ENCODE data around the gene RNF225.
"Not testable (repeated sequence)": the region's sequence is repeated elsewhere in the genome, so short reads cannot be mapped to it uniquely, and the experiment has no call there.

RNF225 gene

DNA sequence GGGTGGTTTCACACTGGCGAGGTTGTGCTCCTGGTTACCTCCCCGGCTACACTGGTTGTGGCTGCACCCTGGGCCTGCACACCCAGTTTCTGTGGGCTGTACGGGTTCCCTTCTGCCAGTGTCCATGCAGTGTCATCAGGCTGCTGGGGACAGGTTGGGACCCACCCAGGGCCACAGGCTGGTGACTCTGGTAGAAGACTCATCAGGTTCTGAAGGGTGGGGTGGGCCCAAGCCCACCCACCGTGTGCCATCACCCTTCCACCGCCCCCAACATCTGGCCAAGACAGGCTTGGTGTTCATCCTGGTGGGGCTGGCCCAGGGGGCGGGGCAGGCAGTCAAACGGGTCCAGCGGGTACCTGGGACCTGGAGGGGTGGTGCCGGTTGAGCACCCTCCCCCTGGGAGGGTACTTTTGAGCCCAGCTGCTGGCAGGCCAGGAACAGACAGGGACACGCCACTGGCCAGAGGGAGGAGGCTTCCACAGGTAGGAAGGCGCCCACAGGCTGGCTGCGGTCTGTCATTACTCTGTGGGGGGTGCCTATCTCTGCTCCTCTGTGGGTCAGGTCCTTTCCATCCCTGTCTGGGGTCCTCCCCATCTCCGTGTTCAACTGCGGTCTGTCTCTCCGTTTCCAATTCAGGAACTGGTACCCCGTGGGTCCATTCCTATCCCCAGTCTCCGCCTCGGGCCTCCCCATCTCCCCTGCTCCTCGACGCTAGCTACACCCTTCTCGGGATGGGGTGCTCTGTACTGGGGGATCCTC is at the start of gene RNF225:
Gene RNF225 (plus strand): TSS at position 437 of the 759 bp plus-strand sequence. CDS start 434 bp downstream, outside the sequence.
- H3K27me3 Mint-ChIP-seq, result no peaks in the 10 kb centered on the region
- H3K4me1 Mint-ChIP-seq, result peaks cover 19% of the 10 kb centered on the region
- no peak for ATAC-seq (replicated peaks; ENCODE audit: extremely low read depth, poor library complexity, severe bottlenecking)
- peaks cover 39% of the 10 kb centered on the region for H3K36me3 Mint-ChIP-seq (ENCODE audit: insufficient read depth)
- H3K27ac Mint-ChIP-seq (ENCODE audit: low read depth), result no peak within 1 kb of the TSS
- H3K9me3 Mint-ChIP-seq, result no peaks in the 10 kb centered on the region
- DNase-seq (ENCODE audit: low spot score in 2 of 2), result no peak
- no peak within 1 kb of the TSS for H3K4me3 Mint-ChIP-seq

DNA sequence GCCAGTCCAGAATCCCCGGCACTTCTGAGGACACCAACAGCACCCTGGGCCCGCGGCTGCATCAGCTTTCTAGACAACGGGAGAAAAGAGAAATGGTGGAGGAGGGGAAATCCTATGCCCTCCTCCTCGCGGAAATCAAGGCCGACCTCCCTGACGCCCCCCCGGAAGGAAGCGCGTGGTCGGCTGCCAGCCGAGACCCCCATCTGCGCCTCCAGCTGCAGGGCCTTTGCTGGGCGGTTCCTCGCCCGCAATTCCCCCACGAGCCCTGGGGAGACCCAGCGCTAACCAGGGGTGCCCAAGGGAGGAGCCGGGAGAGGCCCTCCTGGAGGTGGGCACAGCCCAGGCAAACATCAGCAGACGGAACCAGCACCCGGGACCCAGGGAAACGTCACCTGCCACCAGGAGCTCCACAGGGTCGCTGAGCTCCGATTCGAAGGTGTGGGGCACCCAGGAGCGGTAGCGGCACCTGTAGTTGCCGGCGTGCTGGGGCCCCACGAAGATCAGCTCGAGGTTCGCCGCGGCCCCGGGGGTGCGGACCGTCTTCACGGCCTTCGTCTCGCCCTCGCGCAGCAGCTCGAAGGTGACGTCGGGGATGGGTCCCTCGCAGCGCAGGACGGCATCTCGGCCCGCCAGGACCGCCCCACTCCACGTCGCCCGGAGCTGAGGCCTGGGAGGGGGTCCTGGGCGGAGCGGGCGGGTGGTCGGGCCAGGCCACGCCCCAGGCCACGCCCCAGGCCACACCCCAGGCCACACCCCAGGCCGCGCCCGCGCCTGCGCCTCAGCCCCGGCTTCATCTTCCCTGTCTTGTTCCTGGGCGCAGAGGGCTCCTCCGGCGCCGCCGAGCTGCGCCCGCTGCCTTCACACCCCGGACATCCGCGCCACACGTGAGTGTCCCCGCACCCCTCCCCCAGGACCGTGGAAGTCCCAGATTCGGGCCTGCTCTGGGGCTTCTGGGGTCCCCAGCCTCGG is 48.2 kb upstream of the RNF225 start:
- Mint-ChIP-seq H3K27me3 (no peaks in the 10 kb centered on the region), H3K4me3 (peak overlapping the region; percentile 86), H3K4me1 (peaks cover 24% of the 10 kb centered on the region), H3K9me3 (no peaks in the 10 kb centered on the region), H3K36me3 (ENCODE audit: insufficient read depth) (peaks cover 4% of the 10 kb centered on the region), H3K27ac (ENCODE audit: low read depth) (peak overlapping the region; percentile 91)
- ATAC-seq (replicated peaks; ENCODE audit: extremely low read depth, poor library complexity, severe bottlenecking), result peak; percentile 85
- peak; percentile 37 to 49 for DNase-seq (ENCODE audit: low spot score in 2 of 2)

DNA sequence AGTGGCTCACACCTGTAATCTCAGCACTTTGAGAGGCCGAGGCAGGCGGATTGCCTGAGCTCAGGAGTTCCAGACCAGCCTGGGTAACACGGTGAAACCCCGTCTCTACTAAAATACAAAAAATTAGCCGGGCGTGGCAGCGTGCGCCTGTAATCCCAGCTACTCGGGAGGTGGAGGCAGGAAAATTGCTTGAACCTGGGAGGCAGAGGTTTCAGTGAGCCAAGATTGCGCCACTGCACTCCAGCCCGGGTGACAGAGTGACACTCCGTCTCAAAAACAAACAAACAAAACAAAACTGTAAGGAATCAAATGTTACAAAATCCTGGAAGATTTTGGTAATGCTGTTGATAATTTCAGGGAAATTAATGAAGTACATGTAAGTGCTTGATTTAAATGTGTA is 47.4 kb upstream of the RNF225 start:
- H3K4me1 Mint-ChIP-seq, result peaks cover 24% of the 10 kb centered on the region
- peak overlapping the region; percentile 91 for H3K27ac Mint-ChIP-seq (ENCODE audit: low read depth)
- peak overlapping the region; percentile 86 for H3K4me3 Mint-ChIP-seq
- ATAC-seq (replicated peaks; ENCODE audit: extremely low read depth, poor library complexity, severe bottlenecking), result peak; percentile 6
- H3K36me3 Mint-ChIP-seq (ENCODE audit: insufficient read depth); DNase-seq (ENCODE audit: low spot score in 2 of 2); H3K27me3 Mint-ChIP-seq; H3K9me3 Mint-ChIP-seq: not testable (repeated sequence)

DNA sequence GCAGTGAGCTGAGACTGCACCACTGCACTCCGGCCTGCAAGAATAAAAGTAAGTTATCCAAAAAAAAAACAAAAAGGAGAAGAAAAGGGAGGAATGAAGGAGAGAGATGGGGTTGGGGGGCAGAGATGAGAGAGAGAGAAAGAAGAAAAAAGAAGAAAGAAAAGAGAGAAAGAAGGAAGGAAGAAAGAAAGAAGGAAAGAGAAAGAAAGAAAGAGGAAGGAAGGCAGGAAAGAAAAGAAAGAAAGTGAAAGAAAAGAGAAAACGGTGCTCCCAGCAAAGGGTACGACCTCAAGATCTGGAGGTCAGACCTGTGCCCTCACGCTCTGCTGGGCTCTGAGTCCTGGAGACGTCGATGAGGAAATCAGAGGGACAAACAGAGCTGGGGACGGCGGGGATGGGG is 45.9 kb upstream of the RNF225 start:
- Mint-ChIP-seq H3K4me3 (no peak overlapping the region), H3K4me1 (peaks cover 24% of the 10 kb centered on the region), H3K9me3 (no peaks in the 10 kb centered on the region), H3K27ac (ENCODE audit: low read depth) (peak overlapping the region; percentile 9), H3K36me3 (ENCODE audit: insufficient read depth) (peaks cover 4% of the 10 kb centered on the region), H3K27me3 (no peaks in the 10 kb centered on the region)
- ATAC-seq (replicated peaks; ENCODE audit: extremely low read depth, poor library complexity, severe bottlenecking), result no peak
- no peak for DNase-seq (ENCODE audit: low spot score in 2 of 2)

DNA sequence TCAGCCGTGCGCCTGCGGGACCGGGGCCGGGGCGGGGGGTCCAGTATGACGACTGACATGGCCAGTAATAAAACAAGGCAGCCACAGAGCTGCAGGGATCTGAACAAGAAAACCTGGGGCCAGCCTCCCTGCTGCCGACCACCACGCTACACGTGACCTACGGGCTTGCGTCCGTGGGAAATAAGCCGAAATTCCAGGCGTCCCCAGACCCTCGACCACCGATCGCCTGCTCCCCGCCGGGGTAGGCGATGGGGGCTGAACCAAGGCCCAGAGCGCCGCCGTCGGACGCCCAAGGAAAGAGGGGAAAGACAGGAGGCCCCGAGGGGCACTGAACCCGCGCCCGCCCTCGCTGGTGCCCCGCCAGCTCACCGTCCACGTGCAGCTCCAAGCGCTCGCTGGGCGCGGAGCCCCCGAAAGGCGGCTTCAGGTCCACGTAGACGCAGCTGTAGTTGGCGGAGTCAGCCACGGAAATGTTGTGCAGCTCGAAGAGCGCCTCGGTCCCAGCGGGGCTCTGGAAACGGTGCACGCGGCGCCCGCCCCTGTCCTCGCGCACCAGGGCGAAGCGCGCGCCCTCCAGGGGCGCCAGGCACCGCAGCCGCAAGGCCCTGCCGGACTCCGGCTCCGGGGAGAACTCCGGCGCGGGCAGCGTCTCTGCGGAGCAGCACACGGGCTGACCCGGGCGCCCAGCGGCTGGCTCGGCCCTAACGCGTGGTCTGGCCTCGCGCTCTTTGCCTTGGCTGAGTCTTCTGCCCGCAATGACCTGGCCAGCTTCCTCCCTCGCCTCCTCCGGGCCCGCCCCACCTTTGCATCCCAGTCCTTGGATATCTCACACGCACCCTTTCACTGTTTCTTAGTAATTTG is 45.2 kb upstream of the RNF225 start:
- Mint-ChIP-seq H3K27me3 (no peaks in the 10 kb centered on the region), H3K9me3 (no peaks in the 10 kb centered on the region), H3K27ac (ENCODE audit: low read depth) (peak overlapping the region; percentile 9), H3K4me1 (peaks cover 24% of the 10 kb centered on the region), H3K36me3 (ENCODE audit: insufficient read depth) (peaks cover 4% of the 10 kb centered on the region), H3K4me3 (no peak overlapping the region)
- DNase-seq (ENCODE audit: low spot score in 2 of 2), result no peak
- no peak for ATAC-seq (replicated peaks; ENCODE audit: extremely low read depth, poor library complexity, severe bottlenecking)

DNA sequence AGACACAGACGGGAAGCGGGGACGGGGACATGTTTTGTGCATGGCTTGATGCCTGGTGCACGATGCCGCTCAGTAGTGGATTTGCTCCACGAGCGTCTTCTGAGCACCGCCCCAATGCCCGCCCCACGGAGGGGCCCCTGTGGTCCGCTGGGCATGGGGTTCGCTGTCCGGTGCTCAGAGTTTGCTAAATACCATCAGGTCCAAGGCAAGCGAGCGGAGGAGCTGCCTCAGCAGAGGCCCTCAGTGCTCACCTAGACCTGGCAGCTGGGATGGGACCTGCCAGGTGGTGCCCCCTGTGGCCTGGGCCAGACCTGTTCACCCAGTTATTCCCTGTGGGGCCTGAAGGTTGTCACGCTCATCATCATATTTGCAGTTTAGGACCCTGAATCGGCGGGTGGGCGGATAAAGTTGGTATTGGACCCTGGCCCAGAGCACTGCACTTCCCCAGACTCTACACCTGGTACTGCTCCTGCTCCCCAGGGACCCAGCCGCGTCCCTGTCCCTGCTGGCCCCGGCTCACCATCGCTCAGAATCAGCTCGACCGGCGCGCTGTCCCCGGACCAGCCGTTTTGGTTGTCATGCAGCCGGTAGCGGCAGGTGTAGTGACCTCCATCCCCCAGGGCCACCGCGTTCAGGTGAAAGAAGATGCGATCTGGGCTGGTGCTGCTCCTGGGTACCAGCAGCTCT is 44.4 kb upstream of the RNF225 start:
- Mint-ChIP-seq H3K9me3 (no peaks in the 10 kb centered on the region), H3K36me3 (ENCODE audit: insufficient read depth) (peaks cover 5% of the 10 kb centered on the region), H3K27ac (ENCODE audit: low read depth) (no peak overlapping the region), H3K4me1 (peaks cover 18% of the 10 kb centered on the region), H3K27me3 (no peaks in the 10 kb centered on the region), H3K4me3 (no peak overlapping the region)
- DNase-seq (ENCODE audit: low spot score in 2 of 2) (no peak), ATAC-seq (replicated peaks; ENCODE audit: extremely low read depth, poor library complexity, severe bottlenecking) (no peak)

DNA sequence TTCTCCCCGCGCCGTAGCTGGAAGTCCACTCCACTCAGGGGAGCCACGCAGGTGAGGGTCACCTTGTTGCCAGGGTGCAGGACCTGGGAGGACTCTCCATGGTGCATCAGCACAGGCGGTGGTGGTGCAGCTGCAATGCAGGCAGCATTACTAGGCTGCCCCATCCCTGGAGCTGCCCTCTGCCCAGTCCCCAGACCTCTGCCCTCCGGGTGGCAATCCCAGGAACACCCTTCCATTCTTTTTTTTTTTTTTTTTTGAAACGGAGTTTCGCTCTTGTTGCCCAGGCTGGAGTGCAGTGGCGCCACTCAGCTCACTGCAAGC is 43.9 kb upstream of the RNF225 start:
- Mint-ChIP-seq H3K36me3 (ENCODE audit: insufficient read depth) (peaks cover 5% of the 10 kb centered on the region), H3K4me1 (peaks cover 16% of the 10 kb centered on the region), H3K27ac (ENCODE audit: low read depth) (no peak overlapping the region), H3K4me3 (no peak overlapping the region), H3K9me3 (no peaks in the 10 kb centered on the region), H3K27me3 (no peaks in the 10 kb centered on the region)
- ATAC-seq (replicated peaks; ENCODE audit: extremely low read depth, poor library complexity, severe bottlenecking) (no peak), DNase-seq (ENCODE audit: low spot score in 2 of 2) (no peak)

DNA sequence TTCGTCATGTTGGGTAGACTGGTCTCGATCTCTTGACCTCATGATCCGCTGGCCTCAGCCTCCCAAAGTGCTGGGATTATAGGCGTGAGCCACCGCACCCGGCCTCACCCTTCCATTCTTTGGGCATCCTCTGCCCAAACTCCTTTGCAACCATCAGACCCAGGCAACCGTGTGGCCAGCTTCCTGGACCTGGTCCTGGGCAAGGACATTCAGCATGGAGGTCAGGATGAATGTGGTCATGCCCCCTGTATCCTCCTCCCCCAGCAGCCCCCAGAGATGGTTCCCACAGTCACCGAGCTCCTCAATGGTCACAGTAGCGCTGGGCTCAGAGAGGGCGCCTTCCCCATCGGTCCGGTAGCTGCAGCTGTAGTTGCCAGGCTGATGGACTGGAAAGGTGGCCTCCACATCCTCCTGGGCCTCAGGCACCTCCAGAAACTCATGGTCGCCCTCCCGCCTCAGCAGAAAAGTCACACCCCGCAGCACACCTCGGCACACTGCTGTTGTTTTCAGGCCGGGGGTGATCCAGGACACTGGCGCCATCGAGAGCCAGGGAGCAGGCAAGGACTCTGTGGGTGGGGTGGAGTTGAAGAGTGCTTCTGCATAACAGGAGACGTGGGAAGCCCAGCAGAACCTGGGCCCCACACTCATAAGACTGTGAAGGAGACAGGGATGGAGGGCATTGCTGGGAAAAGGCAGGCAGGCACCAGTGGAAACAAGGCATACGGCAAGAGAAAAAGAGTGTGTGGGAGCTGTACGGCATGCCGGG is 43.3 kb upstream of the RNF225 start:
- H3K27me3 Mint-ChIP-seq, result no peaks in the 10 kb centered on the region
- H3K4me3 Mint-ChIP-seq, result no peak overlapping the region
- peaks cover 5% of the 10 kb centered on the region for H3K36me3 Mint-ChIP-seq (ENCODE audit: insufficient read depth)
- no peak for ATAC-seq (replicated peaks; ENCODE audit: extremely low read depth, poor library complexity, severe bottlenecking)
- H3K27ac Mint-ChIP-seq (ENCODE audit: low read depth), result no peak overlapping the region
- no peaks in the 10 kb centered on the region for H3K9me3 Mint-ChIP-seq
- DNase-seq (ENCODE audit: low spot score in 2 of 2), result no peak
- peaks cover 13% of the 10 kb centered on the region for H3K4me1 Mint-ChIP-seq

DNA sequence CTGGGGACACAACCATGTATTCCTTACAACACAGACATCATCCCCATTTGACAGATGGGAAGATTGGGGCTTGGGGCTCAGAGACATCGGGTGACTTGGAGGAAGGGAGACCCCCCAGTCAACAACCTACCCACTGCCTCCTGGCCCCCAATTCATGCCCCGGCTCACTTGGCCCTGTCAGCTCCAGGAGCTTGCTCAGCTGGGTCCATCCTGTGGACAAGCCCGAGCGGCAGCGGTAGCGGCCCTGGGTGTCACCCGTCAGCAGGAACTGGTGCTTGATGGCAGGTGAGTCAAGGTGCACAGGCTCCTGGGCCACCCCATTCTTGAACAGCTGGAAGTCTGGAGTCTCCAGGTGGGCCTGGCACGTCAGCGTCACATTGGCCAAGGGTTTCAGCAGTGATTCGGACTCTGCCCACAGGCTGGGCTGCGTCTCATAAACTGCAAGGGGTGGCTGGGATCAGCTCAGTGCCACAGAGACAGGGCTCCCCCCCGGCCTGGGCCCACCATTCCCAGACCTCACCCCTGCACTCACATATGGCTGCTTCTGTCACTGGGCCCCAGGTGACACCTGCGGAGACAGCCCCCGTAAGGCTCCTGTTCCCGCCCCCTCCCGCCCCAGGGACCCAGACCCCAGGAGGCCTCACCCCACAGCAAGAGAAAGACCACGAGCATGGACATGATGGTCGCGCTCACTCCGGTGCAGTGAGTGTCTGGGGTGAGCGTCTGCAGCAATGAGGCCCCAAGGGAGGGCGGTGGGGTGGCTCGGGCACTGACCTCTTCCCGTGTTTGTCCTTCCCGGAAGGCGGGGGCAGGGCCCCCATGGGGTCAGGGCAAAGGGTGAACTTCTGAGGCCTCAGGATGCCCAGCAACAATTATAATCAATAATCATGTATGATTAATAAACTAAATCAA is 42.4 kb upstream of the RNF225 start, which contains the start of gene A1BG:
Gene A1BG (minus strand): TSS at position 733 of the 912 bp plus-strand sequence. CDS start 55 bp downstream, at position 678.
- DNase-seq (ENCODE audit: low spot score in 2 of 2), result no peak
- Mint-ChIP-seq H3K27me3 (no peaks in the 10 kb centered on the region), H3K4me1 (peaks cover 8% of the 10 kb centered on the region), H3K4me3 (no peak within 1 kb of the TSS), H3K9me3 (no peaks in the 10 kb centered on the region), H3K27ac (ENCODE audit: low read depth) (no peak within 1 kb of the TSS), H3K36me3 (ENCODE audit: insufficient read depth) (peaks cover 2% of the 10 kb centered on the region)
- no peak for ATAC-seq (replicated peaks; ENCODE audit: extremely low read depth, poor library complexity, severe bottlenecking)

DNA sequence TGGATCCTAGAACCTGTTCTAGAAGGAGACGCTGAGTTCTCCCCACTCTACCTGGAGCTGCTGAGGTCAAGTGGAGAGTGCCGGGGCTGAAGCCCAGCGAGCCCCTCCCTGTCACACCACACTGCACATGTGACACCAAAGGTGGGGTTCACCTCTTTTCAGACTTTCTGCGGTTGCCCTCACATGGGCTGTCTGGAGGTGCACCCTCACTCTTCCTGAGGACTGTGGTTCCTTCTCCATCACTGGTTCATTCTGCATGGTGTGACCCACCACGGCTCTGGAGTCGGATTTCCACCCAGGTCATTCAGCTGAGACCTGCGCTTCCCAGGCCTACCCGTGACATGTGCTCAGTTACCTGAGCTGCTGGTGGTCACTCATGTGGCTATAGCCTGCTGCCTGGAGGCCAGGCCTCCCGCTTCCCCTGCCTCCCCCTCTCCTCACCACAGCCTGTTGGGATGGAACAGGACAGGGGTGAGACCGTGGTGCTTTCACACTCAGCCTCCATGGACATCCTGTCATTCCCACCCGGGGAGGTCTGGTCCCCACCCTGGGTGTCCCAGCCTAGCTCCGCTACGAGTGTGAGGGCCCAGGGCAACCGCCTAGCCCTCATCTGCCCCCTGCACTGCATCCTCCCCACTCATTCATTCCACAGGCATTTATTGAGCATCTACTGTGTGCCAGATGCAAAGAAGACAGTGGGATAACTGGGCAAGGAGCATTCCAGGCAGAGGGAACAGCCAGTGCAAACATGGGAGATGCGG is 41.6 kb upstream of the RNF225 start:
- H3K36me3 Mint-ChIP-seq (ENCODE audit: insufficient read depth), result peaks cover 2% of the 10 kb centered on the region
- DNase-seq (ENCODE audit: low spot score in 2 of 2) (no peak), ATAC-seq (replicated peaks; ENCODE audit: extremely low read depth, poor library complexity, severe bottlenecking) (no peak)
- H3K4me3 Mint-ChIP-seq, result no peak overlapping the region
- H3K4me1 Mint-ChIP-seq, result peaks cover 8% of the 10 kb centered on the region
- H3K9me3 Mint-ChIP-seq, result no peaks in the 10 kb centered on the region
- no peak overlapping the region for H3K27ac Mint-ChIP-seq (ENCODE audit: low read depth)
- H3K27me3 Mint-ChIP-seq, result no peaks in the 10 kb centered on the region
